T-cell (primary cell): Measurements from ENCODE around the gene WWP2. TPM values are rescaled to one million over a fixed set of nuclear protein-coding genes. Genes with fewer than 3 reads are reported as not detected.
"Not testable (repeated sequence)": the region's sequence is repeated elsewhere in the genome, so short reads cannot be mapped to it uniquely, and the experiment has no call there.

Source experiments
- ATAC-seq, 4 experiments: fragments of 200-7000 bp in 3 of 4; fragments of 150-1000 bp in 1 of 4; cut with Tn5 transposase; replicated peaks in 1 of 4; 1 replicate in 3 of 4; 2 replicates in 1 of 4; pipeline ENCODE4 v1.10.0; 2021; ENCODE audit warnings: moderate library complexity in 3 of 4, mild to moderate bottlenecking in 2 of 4, moderate number of reproducible peaks in 1 of 4
- CTCF ChIA-PET, 2 donors: fragments of 300-600 bp; sonication (Branson Sonifier 250); formaldehyde crosslinking; loops; one replicate each; lab custom pipeline; 2022; ENCODE audit warnings: antibody characterized with exemption in 2 of 2; lab: Charles Lee
- POLR2A ChIA-PET, 2 donors: fragments of 300-600 bp; sonication (Branson Sonifier 250); formaldehyde crosslinking; loops; one replicate each; lab custom pipeline; 2022; ENCODE audit warnings: antibody characterized with exemption in 2 of 2; lab: Charles Lee
- DNase-seq, 35 experiments: peaks; one replicate each; pipeline versions ENCODE4 v3.0.0 to v3.0.0-alpha.2; 2013 to 2023
- H3K27ac ChIP-seq: one replicate; pipeline ENCODE4 v1.5.1; 2013; ENCODE audit warnings: low read length
- H3K27me3 ChIP-seq, 2 experiments: replicated peaks in 1 of 2; 1 replicate in 1 of 2; 2 replicates in 1 of 2; pipeline versions ENCODE4 v1.6.1 to v1.7.0; 2013; ENCODE audit warnings: low read length in 1 of 2, mixed read lengths in 1 of 2; ENCODE audit not compliant: control insufficient read depth in 2 of 2, insufficient read depth in 2 of 2; ENCODE audit errors: extremely low read depth in 1 of 2
- H3K36me3 ChIP-seq, 2 donors: 1 replicate in 1 of 2; 2 replicates in 1 of 2; pipeline versions ENCODE4 v1.6.1 to v1.7.0; 2013; ENCODE audit warnings: low read length in 1 of 2; ENCODE audit not compliant: control insufficient read depth in 2 of 2, insufficient read depth in 1 of 2; ENCODE audit errors: extremely low read depth in 1 of 2
- H3K4me1 ChIP-seq, 2 experiments: 1 replicate in 1 of 2; 2 replicates in 1 of 2; pipeline versions ENCODE4 v1.6.1 to v1.7.0; 2013; ENCODE audit warnings: low read length in 2 of 2, mixed read lengths in 1 of 2; ENCODE audit not compliant: insufficient read depth in 2 of 2, control insufficient read depth in 1 of 2; ENCODE audit errors: extremely low read depth in 1 of 2
- H3K4me3 ChIP-seq, 2 donors: 1 replicate in 1 of 2; 2 replicates in 1 of 2; pipeline versions ENCODE4 v1.5.1 to v1.7.0; 2013; ENCODE audit warnings: mild to moderate bottlenecking in 2 of 2, low read length in 1 of 2, moderate library complexity in 1 of 2; ENCODE audit not compliant: control insufficient read depth in 1 of 2; ENCODE audit errors: extremely low read depth in 1 of 2
- H3K9me3 ChIP-seq: 2 replicates; pipeline ENCODE4 v1.7.0; 2013
- H3K27ac Mint-ChIP-seq, 2 donors: one replicate each; pipeline ENCODE4 v1.8.0; 2020 to 2021; ENCODE audit warnings: mild to moderate bottlenecking in 2 of 2, mixed read lengths in 2 of 2
- H3K27me3 Mint-ChIP-seq, 2 donors: one replicate each; pipeline ENCODE4 v1.8.0; 2021 to 2022; ENCODE audit warnings: mixed read lengths in 2 of 2
- H3K36me3 Mint-ChIP-seq: one replicate; pipeline ENCODE4 v1.8.0; 2021; ENCODE audit warnings: mixed read lengths
- H3K4me1 Mint-ChIP-seq, 3 donors: one replicate each; pipeline ENCODE4 v1.8.0; 2020 to 2022; ENCODE audit warnings: mixed read lengths in 3 of 3, mild to moderate bottlenecking in 1 of 3
- H3K4me3 Mint-ChIP-seq, 3 donors: one replicate each; pipeline ENCODE4 v1.8.0; 2020 to 2022; ENCODE audit warnings: mild to moderate bottlenecking in 3 of 3, mixed read lengths in 3 of 3, moderate library complexity in 3 of 3
- H3K9me3 Mint-ChIP-seq, 3 donors: one replicate each; pipeline ENCODE4 v1.8.0; 2020 to 2022; ENCODE audit warnings: mixed read lengths in 3 of 3
- WGBS: methylation state at CpG from one replicate; pipeline ENCODE4 v1.1.5; 2013; ENCODE audit warnings: missing lambda C conversion rate; ENCODE audit not compliant: insufficient coverage; 5-methylcytosine and 5-hydroxymethylcytosine counted together
- total RNA-seq, 35 experiments: library from RNA in 6 of 35; stranded (reverse) in 6 of 35; fragments of 120-200 nt in 1 of 35; gene quantifications; one replicate each; pipeline versions ENCODE4 v1.2.1 to v1.2.4 and lab custom pipeline; 2013 to 2026

The WWP2 gene
- total RNA-seq, 5 donors from 2014 or later (not counting 1 experiment from before 2014, with no cell fraction given): 55.3 to 78.5 (median 66.4) TPM

DNA sequence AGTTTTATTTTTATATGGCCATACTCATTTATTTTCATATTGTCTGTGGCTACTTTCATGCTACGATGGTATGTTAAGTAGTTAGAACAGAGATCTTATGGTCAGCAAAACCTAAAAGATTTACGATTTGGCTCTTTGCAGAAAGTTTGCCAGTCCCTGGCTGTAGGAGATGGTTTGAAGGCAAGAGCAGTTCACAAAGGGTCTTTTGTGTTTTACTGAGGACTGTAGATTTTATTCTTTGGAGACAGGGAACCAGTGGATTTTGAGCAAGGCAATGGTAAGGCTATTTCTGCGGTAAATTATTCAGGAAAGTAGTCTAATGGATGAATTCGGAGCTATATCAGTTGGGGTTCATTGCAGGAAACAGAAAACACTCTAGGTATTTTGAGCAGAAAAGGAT is 90.7 kb downstream of the WWP2 start:
- H3K9me3 Mint-ChIP-seq: no peaks in the 10 kb centered on the region
- no peak overlapping the region for H3K4me3 Mint-ChIP-seq
- no peak for DNase-seq
- H3K36me3 Mint-ChIP-seq: peaks cover 42% of the 10 kb centered on the region
- H3K27ac Mint-ChIP-seq: no peak overlapping the region
- H3K36me3 ChIP-seq: peaks cover 7 to 28% of the 10 kb centered on the region in 2 donors
- no peaks in the 10 kb centered on the region for H3K27me3 ChIP-seq
- no peak overlapping the region for H3K27ac ChIP-seq
- no peaks in the 10 kb centered on the region for H3K4me1 ChIP-seq
- no peak overlapping the region for H3K4me3 ChIP-seq
- ChIA-PET POLR2A (no interaction called here), CTCF (no interaction called here)
- H3K9me3 ChIP-seq: no peaks in the 10 kb centered on the region
- peaks cover 4 to 8% (median 5%) of the 10 kb centered on the region in 3 donors for H3K4me1 Mint-ChIP-seq
- 80% methylated on average over 4 of the region's 4 CpGs for WGBS
- no peak for ATAC-seq
- H3K27me3 Mint-ChIP-seq: no peaks in the 10 kb centered on the region

DNA sequence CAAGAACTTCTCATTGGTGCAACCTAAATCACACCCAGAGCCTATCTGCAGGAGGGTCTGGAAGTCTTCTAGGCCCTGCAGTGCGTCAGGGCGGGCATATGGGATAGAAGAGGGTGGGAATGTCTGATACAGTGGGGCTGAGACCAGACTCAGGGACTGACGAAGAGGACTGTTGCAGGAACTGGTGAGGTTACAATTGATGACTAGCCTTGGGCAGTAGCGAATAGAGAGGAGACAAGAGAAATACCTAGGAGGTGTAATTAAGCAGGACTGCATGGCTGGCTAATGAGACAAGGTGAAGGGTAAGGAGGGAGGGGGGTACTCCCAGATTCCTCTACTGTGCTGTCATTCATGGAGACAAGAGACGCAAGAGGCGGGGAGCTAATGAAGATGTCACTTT is 91.3 kb downstream of the WWP2 start:
- CTCF ChIA-PET: no interaction called here
- no peaks in the 10 kb centered on the region for H3K9me3 ChIP-seq
- Mint-ChIP-seq H3K4me1 (peaks cover 4 to 8% (median 5%) of the 10 kb centered on the region in 3 donors), H3K36me3 (peaks cover 45% of the 10 kb centered on the region), H3K4me3 (no peak overlapping the region), H3K9me3 (no peaks in the 10 kb centered on the region), H3K27me3 (no peaks in the 10 kb centered on the region), H3K27ac (peak overlapping the region in 1 of 2 donors; percentile 24)
- H3K36me3 ChIP-seq: peaks cover 2 to 32% of the 10 kb centered on the region in 2 donors
- no peak overlapping the region for H3K4me3 ChIP-seq
- no peak for DNase-seq
- H3K27me3 ChIP-seq: no peaks in the 10 kb centered on the region
- POLR2A ChIA-PET: no interaction called here
- H3K4me1 ChIP-seq: no peaks in the 10 kb centered on the region
- ATAC-seq: no peak
- WGBS: 95% methylated on average over 4 of the region's 6 CpGs
- no peak overlapping the region for H3K27ac ChIP-seq

DNA sequence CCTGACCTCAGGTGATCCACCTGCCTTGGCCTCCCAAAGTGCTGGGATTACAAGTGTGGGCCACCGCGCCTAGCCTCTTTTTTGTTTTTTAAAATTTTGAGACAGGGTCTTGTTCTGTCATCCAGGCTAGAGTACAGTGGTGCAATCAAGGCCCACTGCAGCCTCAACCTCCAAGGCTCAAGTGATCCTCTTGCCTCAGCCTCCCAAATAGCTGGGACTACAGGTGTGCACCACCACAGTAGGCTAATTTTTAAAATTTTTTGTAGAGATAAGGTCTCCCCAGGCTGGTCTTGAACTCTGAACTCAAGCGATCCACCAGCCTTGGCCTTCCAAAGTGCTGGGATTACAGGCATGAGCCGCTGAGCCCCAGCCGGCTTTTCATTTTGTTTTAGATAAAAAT is 92.6 kb downstream of the WWP2 start:
- CTCF ChIA-PET, H3K27me3 ChIP-seq, H3K27ac Mint-ChIP-seq, H3K4me1 ChIP-seq, POLR2A ChIA-PET, H3K27ac ChIP-seq, H3K4me3 Mint-ChIP-seq, DNase-seq, H3K9me3 ChIP-seq, ATAC-seq, H3K27me3 Mint-ChIP-seq, H3K4me1 Mint-ChIP-seq, H3K4me3 ChIP-seq, H3K9me3 Mint-ChIP-seq: not testable (repeated sequence)
- H3K36me3 Mint-ChIP-seq: peaks cover 46% of the 10 kb centered on the region
- 100% methylated on average over 3 of the region's 5 CpGs for WGBS
- peaks cover 2 to 32% of the 10 kb centered on the region in 2 donors for H3K36me3 ChIP-seq

DNA sequence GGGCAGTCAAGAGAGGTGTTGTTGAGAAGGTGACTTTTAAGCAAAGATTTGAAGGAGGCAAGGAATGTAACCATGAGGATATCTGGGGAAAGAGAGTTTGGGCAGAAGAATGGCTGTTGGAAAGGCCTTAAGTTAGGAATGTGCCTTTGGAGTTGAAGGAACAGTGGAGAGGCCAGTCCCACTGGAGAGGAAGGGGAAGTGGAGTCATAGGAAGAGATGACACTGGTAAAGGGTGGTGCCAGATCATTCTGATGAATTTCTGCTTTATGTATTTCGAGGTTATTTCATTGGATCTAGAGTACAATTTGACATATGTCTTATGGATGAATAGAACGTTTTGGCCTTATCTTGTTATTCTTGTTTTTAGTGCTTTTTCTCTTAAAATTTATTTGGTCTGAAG is 93.5 kb downstream of the WWP2 start:
- DNase-seq (no peak), ATAC-seq (no peak)
- Mint-ChIP-seq H3K36me3 (peaks cover 47% of the 10 kb centered on the region), H3K27me3 (no peaks in the 10 kb centered on the region), H3K4me3 (no peak overlapping the region), H3K9me3 (no peaks in the 10 kb centered on the region), H3K27ac (no peak overlapping the region), H3K4me1 (peaks cover 1 to 6% (median 5%) of the 10 kb centered on the region in 3 donors)
- ChIA-PET POLR2A (interaction anchor here in 1 of 2 donors (0.6 kb wide), 1 partner anchor 49 kb away, joined by 3 read pairs; no protein-coding TSS in a partner anchor), CTCF (no interaction called here)
- whole genome bisulfite sequencing: 86% methylated on average over 2 of the region's 2 CpGs
- no peaks in the 10 kb centered on the region for H3K9me3 ChIP-seq
- no peaks in the 10 kb centered on the region for H3K27me3 ChIP-seq
- H3K27ac ChIP-seq: no peak overlapping the region
- H3K4me1 ChIP-seq: no peaks in the 10 kb centered on the region
- H3K4me3 ChIP-seq: no peak overlapping the region
- H3K36me3 ChIP-seq: peaks cover 2 to 26% of the 10 kb centered on the region in 2 donors

DNA sequence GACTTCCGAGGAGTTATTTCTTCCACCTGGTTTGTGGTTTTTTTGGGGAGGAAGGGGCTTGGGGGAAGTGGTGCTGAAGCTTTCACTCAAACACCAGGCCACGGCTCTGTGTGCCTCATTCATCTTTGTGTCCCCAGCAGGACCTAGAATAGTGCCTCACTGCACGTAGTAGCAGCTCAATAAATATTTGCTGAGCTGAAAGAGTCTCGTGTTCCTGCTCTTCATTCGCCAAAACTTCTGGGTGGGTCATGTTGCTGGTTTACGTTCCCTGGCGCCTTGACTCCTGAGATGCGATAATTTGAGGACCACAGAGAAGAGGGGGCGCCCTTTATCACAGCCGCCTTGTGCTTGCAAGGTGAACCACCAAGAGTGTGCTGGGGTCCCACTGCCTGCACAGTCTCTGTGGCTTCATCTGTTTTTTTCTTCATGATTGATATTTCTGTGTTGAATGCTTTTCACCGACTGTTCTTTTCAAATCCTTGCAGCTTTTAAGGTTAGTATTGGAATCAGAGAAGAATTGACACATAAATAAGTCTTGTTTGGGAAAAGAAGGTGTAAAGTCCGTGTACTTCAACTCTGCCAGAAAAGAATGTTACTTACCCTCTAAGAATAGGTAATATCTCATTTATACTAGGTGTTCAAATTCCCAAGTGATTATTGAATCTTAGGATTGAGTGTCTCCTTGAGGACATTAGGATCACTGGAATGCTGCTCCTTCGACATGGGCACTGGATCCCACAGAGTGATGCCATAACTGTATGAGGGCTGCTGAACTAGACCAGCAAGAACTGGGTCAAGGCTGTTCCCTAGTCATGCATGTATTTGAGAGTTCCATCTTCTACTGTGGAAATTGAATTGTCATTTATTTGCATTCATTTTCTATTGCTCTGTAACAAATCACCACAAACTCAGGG is 96.3 kb downstream of the WWP2 start:
- Mint-ChIP-seq H3K4me3 (no peak overlapping the region), H3K27me3 (no peaks in the 10 kb centered on the region), H3K36me3 (peaks cover 36% of the 10 kb centered on the region), H3K4me1 (peaks cover 0 to 5% (median 5%) of the 10 kb centered on the region in 3 donors), H3K27ac (no peak overlapping the region), H3K9me3 (no peaks in the 10 kb centered on the region)
- Histone ChIP-seq H3K27ac (no peak overlapping the region), H3K36me3 (peaks cover 2 to 18% of the 10 kb centered on the region in 2 donors), H3K27me3 (no peaks in the 10 kb centered on the region), H3K4me1 (no peaks in the 10 kb centered on the region), H3K4me3 (no peak overlapping the region), H3K9me3 (no peaks in the 10 kb centered on the region)
- 95% methylated on average over 4 of the region's 13 CpGs for WGBS
- CTCF ChIA-PET: interaction anchor here in 1 of 2 donors (0.6 kb wide), 1 partner anchor 667 kb away, joined by 7 read pairs; no protein-coding TSS in a partner anchor
- POLR2A ChIA-PET: interaction anchor here in 1 of 2 donors (0.7 kb wide), 1 partner anchor 31 kb away, joined by 4 read pairs; no protein-coding TSS in a partner anchor
- ATAC-seq: no peak
- no peak for DNase-seq

DNA sequence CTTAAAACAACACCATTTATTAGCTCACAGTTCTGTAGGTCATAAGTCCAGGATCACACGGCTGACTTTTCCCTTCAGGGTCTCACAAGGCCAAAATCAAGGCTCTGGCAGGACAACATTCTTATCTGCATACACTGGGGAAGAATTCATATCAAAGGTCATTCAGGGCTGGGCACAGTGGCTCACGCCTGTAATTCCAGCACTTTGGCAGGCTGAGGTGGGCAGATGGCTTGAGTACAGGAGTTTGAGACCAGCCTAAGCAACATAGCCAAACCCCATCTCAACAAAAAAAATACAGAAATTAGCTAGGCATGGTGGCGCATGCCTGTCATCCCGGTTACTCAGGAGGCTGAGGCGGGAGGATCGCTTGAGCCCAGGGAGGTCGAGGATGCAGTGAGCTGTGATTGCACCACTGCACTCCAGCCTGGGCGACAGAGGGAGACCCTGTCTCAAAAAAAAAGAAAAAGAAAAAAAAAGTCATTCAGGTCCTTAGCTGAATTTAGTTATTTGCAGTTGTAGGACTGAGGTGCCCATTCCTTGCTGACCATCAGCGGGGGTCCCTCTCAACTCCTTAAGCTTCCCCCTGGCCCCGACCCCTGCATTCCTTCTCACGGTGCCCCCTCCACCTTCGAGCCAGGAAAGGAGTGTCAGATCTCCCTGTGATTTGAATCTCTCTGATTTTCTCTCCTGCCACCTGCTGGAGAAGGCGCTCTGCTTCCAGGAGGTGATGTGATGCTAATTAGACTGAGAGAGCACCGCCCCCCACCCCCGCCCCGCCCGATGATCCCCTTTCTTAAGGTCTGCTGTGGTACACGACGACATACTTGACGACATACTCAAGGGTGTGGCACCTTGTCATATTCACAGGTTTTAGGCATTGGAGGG is 97.2 kb downstream of the WWP2 start:
- H3K4me1 ChIP-seq: no peaks in the 10 kb centered on the region
- DNase-seq: peak in 1 of 35 experiments; percentile 6
- no peaks in the 10 kb centered on the region for H3K27me3 Mint-ChIP-seq
- H3K27ac Mint-ChIP-seq: no peak overlapping the region
- peaks cover 28% of the 10 kb centered on the region for H3K36me3 Mint-ChIP-seq
- peaks cover 0 to 5% (median 2%) of the 10 kb centered on the region in 3 donors for H3K4me1 Mint-ChIP-seq
- peaks cover 2 to 12% of the 10 kb centered on the region in 2 donors for H3K36me3 ChIP-seq
- WGBS: 93% methylated on average over 3 of the region's 20 CpGs
- no peaks in the 10 kb centered on the region for H3K9me3 Mint-ChIP-seq
- ATAC-seq: no peak
- H3K27me3 ChIP-seq: no peaks in the 10 kb centered on the region
- CTCF ChIA-PET: interaction anchor here in 1 of 2 donors (0.6 kb wide), 1 partner anchor 666 kb away, joined by 7 read pairs; no protein-coding TSS in a partner anchor
- H3K27ac ChIP-seq: no peak overlapping the region
- no peak overlapping the region for H3K4me3 ChIP-seq
- H3K9me3 ChIP-seq: no peaks in the 10 kb centered on the region
- H3K4me3 Mint-ChIP-seq: no peak overlapping the region
- POLR2A ChIA-PET: interaction anchor here in 1 of 2 donors (0.6 to 0.7 kb wide), 2 partner anchors 562 to 1390 kb away, joined by 4 to 5 read pairs; no protein-coding TSS in a partner anchor
